HG03025 (cell line): ENCODE measurements around the gene NUFIP2.
"Not testable (repeated sequence)": the region's sequence is repeated elsewhere in the genome, so short reads cannot be mapped to it uniquely, and the experiment has no call there.

ENCODE experiments used
- ATAC-seq: cut with Tn5 transposase; IDR thresholded peaks from one replicate; pipeline ENCODE4 v1.9.1; 2021; ENCODE audit warnings: mild to moderate bottlenecking, moderate library complexity; ENCODE audit not compliant: unreplicated experiment, low FRiP score

The NUFIP2 gene

DNA sequence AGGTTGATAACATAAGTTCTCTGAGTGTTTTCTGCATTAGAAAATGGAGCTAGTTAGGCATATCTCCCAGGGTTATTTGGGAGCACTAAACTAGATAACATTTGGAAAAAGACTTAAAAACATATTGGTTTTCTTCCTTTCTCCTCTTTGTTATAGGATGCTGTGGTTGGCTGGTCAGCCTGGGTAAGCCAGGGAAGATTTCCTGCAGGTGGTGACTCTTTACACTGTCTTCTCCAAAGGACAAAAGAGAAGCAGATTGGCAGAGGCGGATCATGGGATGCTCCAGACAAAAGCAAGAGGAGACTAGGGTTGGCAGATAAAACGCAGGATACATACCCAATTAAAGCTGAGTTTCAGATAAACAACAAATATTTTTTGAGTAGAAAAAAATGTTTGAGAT is 53.5 kb downstream of the NUFIP2 start:
- no peak for ATAC-seq

DNA sequence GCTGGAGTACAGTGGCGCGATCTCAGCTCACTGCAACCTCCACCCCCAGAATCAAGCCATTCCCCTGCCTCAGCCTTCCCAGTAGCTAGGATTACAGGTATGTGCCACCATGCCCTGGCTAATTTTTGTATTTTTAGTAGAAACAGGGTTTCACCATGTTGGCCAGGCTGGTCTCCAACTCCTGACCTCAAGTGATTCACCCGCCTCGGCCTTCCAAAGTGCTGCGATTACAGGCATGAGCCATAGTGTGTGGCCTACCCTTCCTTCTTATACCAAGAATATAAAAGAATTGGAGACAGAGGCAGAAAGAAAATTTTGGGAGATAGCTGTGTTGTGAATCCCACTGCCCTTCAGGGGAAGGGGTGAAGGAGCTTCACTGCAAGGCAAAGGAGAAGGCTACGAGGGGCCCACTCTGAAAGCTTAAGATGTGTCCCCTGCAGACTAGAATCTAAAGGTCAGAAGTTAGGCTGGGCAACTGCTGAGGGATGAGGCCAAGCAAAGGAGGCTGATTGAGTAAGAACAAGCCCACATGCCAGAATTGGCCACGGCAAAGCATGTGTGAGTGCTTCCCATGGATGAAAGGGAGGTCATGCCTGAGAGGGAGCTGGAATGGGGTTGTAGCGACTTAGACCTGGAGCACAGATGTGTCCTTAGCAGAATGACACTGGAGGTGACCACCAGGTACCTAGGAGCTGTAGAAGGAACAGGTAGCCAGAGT is 55.7 kb downstream of the NUFIP2 start:
- no peak for ATAC-seq

DNA sequence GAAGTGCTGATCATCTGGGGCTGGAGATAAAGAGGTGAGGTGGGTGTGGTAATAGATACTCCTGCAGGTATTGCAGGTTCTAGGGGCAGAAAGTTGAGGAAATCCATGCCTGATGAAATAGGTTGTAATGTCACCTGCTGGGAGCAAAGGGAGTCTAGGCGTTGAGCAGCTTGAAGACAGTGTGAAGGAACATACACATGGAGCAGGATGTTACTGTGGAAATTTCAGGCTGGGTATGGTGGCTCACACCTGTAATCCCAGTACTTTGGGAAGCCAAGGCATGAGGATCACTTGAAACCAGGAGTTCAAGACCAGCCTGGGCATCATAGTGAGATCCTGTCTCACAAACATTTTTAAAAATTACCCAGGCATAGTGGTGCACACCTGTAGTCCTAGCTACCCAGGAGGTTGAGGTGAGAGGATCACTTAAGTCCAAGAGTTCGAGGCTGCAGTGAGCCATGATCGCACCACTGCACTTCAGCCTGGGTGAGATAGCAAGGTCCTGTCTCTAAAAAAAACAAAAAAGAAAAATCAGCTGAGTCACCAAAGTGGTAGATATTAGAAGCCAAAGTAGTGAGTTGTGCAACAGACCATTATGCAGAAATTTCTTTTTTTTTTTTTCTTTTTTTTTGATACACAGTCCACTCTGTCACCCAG is 56.3 kb downstream of the NUFIP2 start:
- ATAC-seq, result no peak

DNA sequence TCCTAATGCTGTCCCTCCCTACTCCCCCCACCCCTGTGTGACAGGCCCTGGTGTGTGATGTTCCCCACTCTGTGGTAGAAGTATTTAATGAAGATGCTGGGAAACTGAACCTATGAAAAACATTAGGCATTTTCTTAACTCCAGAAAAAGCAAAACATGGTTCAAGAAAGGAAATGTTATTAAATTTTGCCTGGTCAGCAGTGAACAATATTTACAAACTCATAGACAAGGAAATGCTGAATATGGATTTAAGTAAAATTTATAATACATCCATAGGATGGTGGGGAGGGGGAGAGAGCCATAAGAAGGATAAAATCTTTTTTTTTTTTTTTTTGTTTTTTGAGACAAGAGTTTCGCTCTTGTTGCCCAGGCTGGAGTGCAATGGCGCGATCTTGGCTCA is 58.0 kb downstream of the NUFIP2 start:
- no peak for ATAC-seq

DNA sequence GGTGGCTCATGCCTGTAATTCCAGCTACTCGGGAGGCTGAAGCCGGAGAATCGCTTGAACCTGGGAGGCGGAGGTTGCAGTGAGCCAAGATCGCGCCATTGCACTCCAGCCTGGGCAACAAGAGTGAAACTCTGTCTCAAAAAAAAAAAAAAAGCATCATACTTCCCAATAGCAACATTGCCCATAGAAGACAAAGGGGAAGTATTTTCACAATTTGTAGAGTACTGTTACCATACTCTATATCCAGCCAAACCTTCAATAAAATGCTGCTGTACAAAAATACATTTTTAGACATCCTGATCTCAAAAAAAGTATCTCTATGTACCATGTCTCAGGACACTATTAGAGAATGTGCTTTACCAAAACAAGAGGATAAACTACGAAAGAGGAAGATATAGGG is 59.0 kb downstream of the NUFIP2 start:
- not testable (repeated sequence) for ATAC-seq

DNA sequence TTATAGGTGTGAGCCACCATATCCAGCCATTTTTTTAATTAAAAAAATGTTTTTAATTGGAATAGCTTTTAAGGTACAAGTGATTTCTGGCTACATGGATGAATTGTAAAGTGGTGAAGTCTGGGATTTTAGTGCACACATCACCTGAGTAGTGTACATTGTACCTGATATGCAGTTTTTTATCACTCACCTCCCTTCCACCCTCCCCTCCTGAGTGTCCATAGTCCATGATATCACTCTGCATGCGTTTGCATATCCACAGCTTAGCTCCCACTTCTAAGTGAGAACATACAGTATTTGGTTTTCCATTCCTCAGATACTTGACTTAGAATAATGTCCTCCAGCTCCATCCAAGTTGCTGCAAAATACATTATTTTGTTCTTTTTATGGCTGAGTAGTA is 60.6 kb downstream of the NUFIP2 start:
- ATAC-seq, result no peak

DNA sequence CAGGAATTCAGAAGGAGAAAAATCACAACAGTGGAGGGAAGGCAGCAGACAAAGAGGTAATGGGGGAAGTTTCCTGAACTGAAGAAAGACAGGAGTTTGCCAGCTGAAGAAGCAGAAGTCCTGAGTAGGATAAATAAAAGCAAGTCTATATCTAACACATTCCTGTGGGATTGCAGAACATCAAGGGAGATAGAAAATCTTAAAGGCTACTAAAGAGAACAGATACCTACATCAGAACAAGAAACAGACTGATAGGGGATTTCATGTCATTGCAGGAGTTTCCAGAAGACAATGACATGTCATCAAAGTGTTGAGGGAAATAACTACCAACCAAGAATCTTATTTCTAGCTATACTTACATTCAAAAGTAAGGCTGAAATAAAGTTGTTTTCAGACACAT is 68.6 kb downstream of the NUFIP2 start:
- no peak for ATAC-seq

DNA sequence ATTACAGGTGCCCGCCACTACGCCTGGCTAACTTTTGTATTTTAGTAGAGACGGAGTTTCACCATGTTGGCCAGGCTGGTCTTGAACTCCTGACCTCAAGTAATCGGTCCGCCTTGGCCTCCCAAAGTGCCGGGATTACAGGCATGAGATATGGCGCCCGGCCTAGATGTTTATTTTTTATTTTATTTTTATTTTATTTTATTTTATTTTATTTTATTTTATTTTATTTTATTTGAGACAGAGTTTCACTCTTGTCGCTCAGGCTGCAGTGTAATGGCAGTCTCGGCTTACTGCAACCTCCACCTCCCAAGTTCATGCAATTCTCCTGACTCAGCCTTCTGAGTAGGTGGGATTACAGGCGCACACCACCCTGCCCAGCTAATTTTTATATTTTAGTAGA is 72.6 kb downstream of the NUFIP2 start:
- ATAC-seq, result not testable (repeated sequence)

DNA sequence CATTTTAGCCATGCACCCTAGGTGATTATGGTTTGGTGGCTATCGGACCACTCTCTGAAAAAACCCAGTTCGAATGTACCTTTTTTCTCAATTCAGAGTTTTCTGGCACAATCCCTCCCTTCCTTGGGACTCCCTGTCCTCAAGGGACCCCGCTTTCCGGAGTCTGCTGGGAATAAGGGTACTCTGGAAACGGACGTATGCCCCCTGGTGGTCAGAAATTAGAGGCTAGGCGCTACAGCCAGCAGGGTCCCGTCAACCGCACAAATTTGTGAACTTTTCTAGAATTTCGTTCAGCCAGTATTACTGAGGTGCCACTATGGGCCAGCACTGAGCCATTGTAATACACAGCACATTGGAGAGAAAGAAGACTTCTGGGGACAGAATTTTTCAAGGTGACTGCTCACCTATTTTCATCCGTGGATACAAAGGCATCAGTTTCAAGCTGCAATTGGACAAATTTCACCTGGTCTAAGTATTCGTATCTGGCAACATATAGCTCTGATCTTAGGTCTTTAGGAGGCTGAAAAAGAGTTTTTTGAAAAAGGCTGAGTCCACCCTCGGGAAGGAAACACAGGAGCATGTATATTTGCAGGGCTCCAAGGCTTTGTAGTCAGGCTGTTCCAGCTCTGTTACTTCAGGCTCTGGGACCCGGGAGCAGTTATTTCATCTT is 74.4 kb downstream of the NUFIP2 start:
- no peak for ATAC-seq

DNA sequence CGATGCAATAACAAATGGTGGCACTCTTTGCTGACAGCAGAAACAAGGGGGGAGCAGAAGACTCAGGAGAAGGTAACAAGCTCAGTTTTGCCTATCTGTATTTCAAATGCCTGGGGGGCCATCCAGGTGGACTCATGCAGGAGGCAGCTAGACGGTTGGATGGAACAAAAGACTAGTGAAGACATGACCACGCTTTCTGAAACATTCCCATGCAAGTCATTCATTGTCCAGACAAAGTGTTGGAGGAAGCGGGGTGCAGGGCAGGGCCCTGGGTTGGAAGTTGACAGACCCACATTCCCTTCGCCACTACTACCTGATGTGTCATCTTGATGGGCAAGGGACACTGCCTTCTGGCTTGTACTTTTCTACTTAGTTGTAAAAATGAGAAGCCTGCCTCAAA is 77.1 kb downstream of the NUFIP2 start:
- ATAC-seq, result no peak

DNA sequence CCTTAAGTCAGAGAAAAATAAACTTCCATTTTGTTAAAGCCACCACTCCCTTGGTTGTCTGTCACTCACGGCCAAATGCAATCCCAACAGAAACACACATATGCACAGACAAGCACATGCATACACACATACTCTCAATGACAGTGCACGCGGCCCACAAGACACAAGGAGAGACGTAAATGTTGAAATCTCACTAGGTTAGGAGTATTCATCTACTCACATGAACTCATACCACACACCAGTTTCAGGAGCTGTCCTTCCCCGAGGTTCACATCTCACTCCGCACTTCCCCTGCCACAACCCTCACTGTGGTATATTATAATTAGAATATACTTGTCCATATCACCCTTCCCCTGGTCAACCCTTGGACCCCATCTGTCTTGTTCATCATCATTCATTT is 77.8 kb downstream of the NUFIP2 start:
- ATAC-seq, result no peak

DNA sequence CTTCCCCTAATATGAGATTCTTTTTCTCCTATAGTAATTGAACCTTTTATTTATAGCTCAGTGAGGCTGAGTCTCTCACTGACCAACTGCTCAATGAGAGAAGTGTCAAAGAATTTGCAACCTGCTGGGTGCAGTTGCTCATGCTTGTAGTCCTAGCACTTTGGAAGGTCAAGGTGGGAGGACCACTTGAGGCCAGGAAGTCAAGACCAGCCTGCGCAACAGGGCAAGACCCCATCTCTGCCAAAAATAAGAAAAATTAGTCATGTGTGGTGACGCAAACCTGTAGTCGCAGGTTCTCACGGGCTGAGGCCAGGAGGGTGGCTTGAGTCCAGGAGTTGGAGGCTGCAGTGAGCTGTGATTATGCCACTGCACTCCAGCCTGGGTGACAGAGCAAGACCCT is 78.2 kb downstream of the NUFIP2 start:
- no peak for ATAC-seq

DNA sequence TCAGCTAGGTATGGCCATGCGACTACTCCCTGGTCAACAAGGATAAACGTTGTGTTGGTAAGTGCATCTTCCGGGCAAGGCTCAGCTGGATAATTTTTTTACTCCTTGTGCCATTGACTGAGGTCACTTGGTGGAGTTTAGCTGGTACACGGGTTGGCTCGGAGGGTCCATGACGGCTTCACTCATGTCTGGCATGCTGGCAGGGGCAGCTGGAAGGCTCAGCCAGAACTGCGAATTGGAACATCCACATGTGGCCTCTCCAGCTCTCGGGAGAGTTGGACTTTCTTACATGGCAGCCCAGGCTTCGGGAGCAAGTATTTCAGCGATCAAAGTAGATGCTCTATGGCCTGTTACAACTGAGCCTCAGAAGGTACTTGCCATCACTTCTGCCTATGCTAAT is 78.8 kb downstream of the NUFIP2 start:
- ATAC-seq, result no peak

DNA sequence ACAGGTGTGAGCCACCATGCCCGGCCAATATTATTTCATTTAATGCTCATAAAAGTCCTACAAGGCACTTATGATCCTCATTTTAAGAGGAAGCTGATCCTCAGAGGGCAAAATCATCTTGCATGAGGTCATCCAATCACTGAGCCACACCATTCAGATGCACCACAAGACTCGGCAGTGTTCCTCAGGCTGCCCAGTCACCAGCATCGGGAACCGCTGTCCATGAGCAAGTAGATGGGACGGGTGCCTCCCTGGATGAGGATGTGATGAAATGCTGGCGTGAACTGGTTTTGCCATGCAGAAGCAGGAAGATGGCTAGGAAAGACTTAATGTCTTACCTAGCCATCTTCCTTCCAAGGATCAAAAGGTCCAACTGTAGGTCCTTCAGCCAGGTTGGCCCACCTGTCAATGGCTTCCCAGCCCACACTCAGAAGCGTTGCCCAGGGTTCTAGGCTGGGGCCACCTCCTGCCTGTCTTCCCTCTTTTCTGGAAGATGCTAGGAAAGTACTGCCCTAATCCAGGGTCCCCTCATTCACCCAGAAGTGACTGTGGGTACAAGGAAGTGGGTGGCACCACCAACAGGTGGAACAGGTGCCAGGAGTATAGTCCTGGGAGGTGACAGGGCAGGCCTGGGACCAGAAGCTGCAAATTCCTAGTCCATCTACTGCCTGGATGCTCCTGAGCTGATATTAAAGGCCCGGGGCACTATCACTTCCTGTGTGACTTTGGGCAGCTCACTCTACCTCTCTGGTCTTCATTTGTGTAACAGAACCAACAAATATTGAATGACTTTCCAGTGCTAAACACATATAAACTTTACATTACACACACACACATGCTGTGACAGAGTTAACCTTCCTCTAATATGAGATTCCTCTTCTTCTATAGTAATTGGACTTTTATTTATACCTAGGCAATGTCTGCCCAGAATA is 79.5 kb downstream of the NUFIP2 start:
- ATAC-seq, result no peak

DNA sequence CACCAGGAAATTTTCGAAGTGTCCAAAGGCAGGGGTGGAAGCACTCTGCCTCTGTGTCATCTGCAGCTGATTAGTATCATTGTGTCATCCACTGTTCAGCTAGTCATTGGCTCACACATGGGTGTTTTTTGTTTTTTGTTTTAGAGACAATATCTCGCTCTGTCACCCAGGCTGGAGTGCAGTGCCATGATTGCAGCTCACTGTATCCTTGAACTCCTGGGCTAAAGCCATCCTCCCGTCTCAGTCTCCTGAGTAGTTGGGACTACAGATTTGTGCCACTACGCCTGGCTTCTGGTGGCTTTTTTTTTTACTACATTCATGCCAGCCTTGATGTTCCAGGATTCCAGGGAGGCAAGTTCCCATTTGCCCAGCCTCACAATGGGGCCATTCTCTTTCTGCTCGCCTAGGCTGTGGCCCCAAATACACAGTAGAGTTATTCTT is 81.2 kb downstream of the NUFIP2 start:
- no peak for ATAC-seq

DNA sequence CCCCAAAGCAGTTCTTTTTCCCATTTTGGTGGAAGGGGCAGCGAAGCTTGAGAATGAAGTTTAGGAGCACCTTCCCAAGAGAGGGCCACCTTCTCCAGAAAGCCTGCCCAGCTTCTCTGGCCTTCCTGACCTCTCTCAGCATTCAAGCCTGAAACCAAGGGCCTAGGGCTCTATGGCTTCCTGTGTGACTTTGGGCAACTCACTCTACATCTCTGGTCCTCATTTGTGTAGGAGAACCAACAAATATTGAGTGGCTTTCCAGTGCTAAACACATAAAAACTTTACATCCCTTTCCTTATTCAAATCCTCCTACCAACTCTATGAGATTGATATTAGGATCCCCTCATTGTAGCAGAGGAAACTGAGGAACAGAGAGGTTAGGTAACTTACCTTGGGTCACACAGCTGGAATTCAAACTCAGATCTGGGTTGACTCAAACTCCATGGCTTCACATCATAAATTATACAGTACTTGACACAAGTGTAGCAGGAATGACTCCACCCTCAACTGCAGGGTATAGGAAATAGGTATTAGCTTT is 81.8 kb downstream of the NUFIP2 start:
- ATAC-seq, result no peak

DNA sequence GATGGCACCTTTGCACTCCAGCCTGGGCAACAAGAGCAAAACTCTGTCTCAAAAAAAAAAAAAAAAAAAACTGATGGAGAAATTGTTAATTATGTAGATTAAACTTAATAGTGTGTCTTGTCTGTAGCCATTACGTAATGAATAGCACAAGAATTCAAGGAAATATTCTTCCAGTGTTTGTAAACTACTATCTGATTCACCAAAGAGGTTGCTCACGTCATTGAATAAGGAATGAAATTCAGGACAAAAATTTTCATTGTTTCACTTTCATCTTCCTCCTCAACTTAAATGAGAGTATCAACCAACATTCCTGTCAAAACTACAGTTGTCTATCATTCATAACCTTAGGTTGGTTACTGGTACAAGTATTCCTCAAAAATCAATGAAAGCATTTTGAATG is 83.1 kb downstream of the NUFIP2 start:
- ATAC-seq, result no peak

DNA sequence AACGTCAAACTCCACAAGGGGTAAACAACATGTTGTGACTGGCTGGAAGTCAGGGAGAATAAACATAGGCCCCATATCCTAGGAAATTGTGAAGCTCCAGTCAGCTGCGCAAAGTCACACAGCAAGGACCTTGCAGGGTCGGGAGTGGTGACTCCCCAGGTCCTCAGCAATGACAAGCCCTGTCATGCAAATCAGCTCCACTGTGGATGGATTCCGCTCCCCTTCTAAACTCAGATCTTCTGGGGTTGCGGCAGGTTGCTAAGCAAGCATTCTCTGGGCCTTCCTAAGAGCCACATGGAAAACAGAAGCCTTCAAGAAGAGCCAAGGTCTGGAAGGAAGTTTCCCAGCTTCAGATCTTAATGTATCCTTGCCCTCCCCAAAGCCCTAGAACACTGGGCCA is 84.9 kb downstream of the NUFIP2 start:
- ATAC-seq, result no peak

DNA sequence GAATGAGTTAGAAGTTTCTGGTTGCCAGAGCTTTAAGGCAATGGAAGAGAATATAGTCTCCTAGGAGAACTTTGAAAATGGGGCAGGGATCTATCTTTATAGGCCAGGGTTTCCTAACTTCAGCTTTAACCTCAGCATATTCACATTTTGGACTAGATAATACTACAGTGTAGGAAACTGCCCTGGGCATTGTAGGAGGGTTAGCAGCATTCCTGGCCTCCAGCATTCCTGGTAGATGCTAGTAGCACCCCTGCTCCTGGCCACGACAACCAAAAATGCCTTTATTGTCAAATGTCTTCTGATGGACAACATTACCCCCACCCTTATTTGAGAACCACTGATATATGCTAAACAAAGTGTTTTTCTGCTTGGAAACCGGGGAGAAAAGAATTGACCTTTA is 86.0 kb downstream of the NUFIP2 start:
- no peak for ATAC-seq
